ENCODE measurements around the gene CELA1. TPM values are rescaled to one million over a fixed set of nuclear protein-coding genes. Genes with fewer than 3 reads are reported as not detected.

Gene CELA1
- total RNA-seq = not detected in 2 replicates

- Mint-ChIP-seq H3K4me1 (peaks cover 6% of the 10 kb centered on the region), H3K9me3 (no peaks in the 10 kb centered on the region), H3K27ac (no peak within 1 kb of the TSS), H3K36me3 (ENCODE audit: low read depth) (no peaks in the 10 kb centered on the region), H3K27me3 (no peaks in the 10 kb centered on the region), H3K4me3 (no peak within 1 kb of the TSS)
- DNase-seq = no peak
- intact Hi-C loops (cut with micrococcal nuclease) = no loop called here
Observed at GRCh38 chr12:51346581-51346980, at the start of gene CELA1. Gene CELA1, minus strand, starts transcription at chr12:51346679. Its CDS starts 41 bp downstream, at chr12:51346638.

DNA sequence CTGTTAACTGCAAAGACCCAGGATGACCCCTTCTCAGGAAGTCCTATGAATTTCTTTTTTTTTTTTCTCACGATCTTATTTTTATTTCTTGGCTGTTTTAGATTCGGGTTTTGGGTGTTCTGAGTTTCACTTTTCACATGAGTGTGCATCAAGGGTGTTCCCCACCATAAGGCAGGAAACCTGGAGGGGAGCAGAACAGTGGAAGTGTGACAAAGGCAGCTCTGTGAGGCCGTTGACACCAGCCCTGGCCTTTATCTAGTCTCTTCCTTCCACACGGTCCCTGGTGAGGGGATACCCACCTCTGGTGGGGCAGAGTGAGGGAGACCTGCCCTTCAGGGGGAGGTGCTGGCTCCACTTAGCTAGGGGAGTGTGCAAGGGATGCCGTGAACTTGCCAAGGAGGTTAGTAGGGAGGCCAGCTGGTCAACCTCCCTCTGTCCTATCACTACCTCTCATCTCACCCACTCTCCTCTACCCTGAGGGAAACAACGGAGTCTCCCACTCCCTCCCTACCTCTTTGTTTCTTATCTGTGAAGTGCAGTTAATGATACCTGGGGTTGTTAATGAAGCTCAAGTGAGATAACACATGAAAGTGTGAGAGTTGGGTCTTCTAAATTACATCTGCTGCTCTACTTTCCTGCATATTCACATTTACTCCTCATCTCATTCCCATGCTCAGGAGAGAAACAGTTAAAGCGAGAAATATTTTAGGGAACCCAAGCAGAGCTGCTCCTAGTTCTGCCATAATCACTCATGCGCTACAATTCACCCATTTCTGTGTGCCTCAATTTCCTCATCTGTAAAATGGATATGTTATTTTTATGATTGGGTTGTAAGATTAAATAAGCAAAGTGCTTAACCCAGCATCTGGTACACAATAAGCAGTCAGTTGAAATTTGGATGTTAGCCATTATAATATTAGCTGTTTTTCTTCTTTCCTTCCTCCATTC is 49.1 kb upstream of the CELA1 start:
- H3K27ac Mint-ChIP-seq = peak overlapping the region; percentile 51
- peaks cover 11% of the 10 kb centered on the region for H3K27me3 Mint-ChIP-seq
- intact Hi-C loops (cut with micrococcal nuclease) = loop anchor here (10.0 kb wide), 1 partner anchor 579 kb away; no protein-coding TSS in a partner anchor
- H3K4me3 Mint-ChIP-seq = peak overlapping the region; percentile 58
- H3K4me1 Mint-ChIP-seq = peaks cover 45% of the 10 kb centered on the region
- H3K9me3 Mint-ChIP-seq = no peaks in the 10 kb centered on the region
- no peaks in the 10 kb centered on the region for H3K36me3 Mint-ChIP-seq (ENCODE audit: low read depth)
- peak; percentile 84 for DNase-seq

- intact Hi-C loops (cut with micrococcal nuclease) = loop anchor here (10.0 kb wide), 1 partner anchor 581 kb away; no protein-coding TSS in a partner anchor
- Mint-ChIP-seq H3K9me3 (no peaks in the 10 kb centered on the region), H3K4me3 (peak overlapping the region; percentile 78), H3K27ac (peak overlapping the region; percentile 83), H3K4me1 (peaks cover 58% of the 10 kb centered on the region), H3K36me3 (ENCODE audit: low read depth) (no peaks in the 10 kb centered on the region), H3K27me3 (peaks cover 5% of the 10 kb centered on the region)
- DNase-seq = peak; percentile 81
Observed at GRCh38 chr12:51393676-51394545, 47.4 kb upstream of the CELA1 start.

- Mint-ChIP-seq H3K27me3 (peaks cover 2% of the 10 kb centered on the region), H3K4me1 (peaks cover 63% of the 10 kb centered on the region), H3K4me3 (peak overlapping the region; percentile 78), H3K36me3 (ENCODE audit: low read depth) (no peaks in the 10 kb centered on the region), H3K27ac (peak overlapping the region; percentile 85), H3K9me3 (no peaks in the 10 kb centered on the region)
- intact Hi-C loops (cut with micrococcal nuclease) = loop anchor here (10.0 kb wide), 1 partner anchor 582 kb away; no protein-coding TSS in a partner anchor
- peak; percentile 74 for DNase-seq
Observed at GRCh38 chr12:51392556-51393237, 46.2 kb upstream of the CELA1 start.

DNA sequence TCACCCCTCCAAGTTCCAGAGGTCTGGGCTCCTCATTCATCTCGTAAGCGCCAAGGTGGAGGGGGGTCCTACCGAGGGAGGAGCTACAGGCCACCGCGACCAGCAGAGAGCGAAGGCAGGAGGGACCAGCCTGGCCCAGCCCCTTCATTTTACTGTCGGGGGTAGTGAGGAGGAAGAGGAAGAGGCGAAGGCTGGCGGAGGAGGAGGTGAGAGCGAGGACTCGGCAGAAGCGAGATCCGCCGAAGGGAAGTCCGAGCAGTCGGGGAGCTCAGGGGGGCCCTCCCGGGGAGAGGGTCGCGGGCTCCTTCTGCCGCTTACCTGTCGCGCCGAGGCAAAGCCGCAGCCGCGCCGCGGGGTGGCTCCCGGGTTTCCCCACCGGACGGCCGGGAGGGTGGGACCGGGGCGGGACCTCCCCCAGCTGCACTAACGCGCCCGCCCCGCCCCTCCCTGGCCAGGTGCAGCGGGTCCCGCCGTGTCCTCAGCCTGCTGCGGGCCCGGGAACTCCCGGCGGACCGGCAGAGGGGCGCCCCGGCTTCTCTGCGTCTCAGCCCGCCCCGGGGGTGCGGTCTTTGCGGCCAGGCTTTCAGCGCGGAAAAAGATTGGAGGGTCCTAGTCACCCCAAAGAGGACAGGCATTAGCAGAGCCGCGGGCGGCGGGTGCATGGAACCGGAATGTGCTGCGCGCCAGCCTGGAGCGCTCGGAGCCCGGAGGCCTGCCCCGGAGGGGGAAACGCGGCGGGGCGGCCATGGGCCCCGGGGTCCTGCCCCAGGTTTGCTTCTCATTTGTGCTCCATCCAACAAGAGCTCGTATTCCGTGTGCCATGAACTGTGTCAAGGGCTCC is 45.0 kb upstream of the CELA1 start, which contains the start of gene GALNT6:
Gene GALNT6, minus strand, starts transcription at position 124 of the 841 bp plus-strand sequence. CDS start 11,625 bp downstream, outside the sequence.
- Mint-ChIP-seq H3K27ac (peak within 1 kb of the TSS; percentile 87), H3K4me1 (peaks cover 66% of the 10 kb centered on the region), H3K27me3 (no peaks in the 10 kb centered on the region), H3K9me3 (no peaks in the 10 kb centered on the region), H3K36me3 (ENCODE audit: low read depth) (no peaks in the 10 kb centered on the region), H3K4me3 (peak within 1 kb of the TSS; percentile 92)
- intact Hi-C loops (cut with micrococcal nuclease) = loop anchor here (1.0 to 10.0 kb wide), 2 partner anchors 22 to 583 kb away; no protein-coding TSS in a partner anchor
- peak; percentile 91 for DNase-seq

- Mint-ChIP-seq H3K36me3 (ENCODE audit: low read depth) (no peaks in the 10 kb centered on the region), H3K27ac (peak overlapping the region; percentile 87), H3K27me3 (no peaks in the 10 kb centered on the region), H3K4me3 (peak overlapping the region; percentile 92), H3K4me1 (peaks cover 67% of the 10 kb centered on the region), H3K9me3 (no peaks in the 10 kb centered on the region)
- peak; percentile 74 for DNase-seq
- intact Hi-C loops (cut with micrococcal nuclease) = loop anchor here (1.0 to 10.0 kb wide), 2 partner anchors 22 to 584 kb away; no protein-coding TSS in a partner anchor
Observed at GRCh38 chr12:51390891-51391282, 44.4 kb upstream of the CELA1 start.

GRCh38 chr12:51390457-51390856 is 44.0 kb upstream of the CELA1 start:
- intact Hi-C loops (cut with micrococcal nuclease) = loop anchor here (10.0 kb wide), 1 partner anchor 584 kb away; no protein-coding TSS in a partner anchor
- Mint-ChIP-seq H3K27me3 (no peaks in the 10 kb centered on the region), H3K4me1 (peaks cover 64% of the 10 kb centered on the region)

DNA sequence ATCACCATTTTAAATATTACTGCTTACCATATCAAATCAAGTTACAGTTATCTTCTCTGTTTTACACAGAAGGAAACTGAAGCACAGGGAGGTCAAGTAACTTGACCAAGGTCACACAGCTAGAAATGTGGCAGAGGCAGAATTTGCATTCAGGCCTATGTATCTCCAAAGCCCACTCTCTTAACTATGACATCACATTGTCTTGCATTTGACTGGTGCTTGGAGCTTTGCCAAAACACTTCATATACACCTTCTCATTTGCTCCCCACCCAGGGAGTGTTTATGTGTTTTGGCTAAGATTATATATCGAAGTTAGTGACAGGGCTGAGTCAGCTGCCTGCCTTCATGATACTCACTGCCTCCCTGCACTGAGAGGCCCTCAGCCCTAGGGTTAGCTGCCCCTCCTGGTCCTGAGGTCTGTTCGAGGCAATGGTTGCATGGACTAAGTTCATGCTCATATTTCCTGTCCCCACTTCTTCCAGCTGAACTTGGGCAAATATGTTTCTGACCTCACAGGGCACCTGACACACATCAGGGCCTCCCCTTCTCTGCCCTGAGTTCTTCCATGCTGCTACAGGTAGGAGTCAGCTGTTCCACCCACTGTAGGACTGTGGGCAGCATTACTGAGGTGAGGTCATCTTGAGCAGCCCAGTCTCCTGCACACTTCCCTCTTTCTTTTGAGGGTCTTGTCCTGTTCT is 43.0 kb upstream of the CELA1 start:
- peaks cover 55% of the 10 kb centered on the region for H3K4me1 Mint-ChIP-seq
- peak overlapping the region; percentile 26 for H3K27ac Mint-ChIP-seq
- H3K9me3 Mint-ChIP-seq = no peaks in the 10 kb centered on the region
- H3K27me3 Mint-ChIP-seq = no peaks in the 10 kb centered on the region
- peaks cover 1% of the 10 kb centered on the region for H3K36me3 Mint-ChIP-seq (ENCODE audit: low read depth)
- no peak for DNase-seq
- intact Hi-C loops (cut with micrococcal nuclease) = no loop called here
- no peak overlapping the region for H3K4me3 Mint-ChIP-seq

More at GRCh38 chr12:51390457-51390856, 44.0 kb upstream of the CELA1 start:
- Mint-ChIP-seq H3K36me3 (ENCODE audit: low read depth) (peaks cover 1% of the 10 kb centered on the region), H3K9me3 (no peaks in the 10 kb centered on the region), H3K27ac (peak overlapping the region; percentile 87), H3K4me3 (peak overlapping the region; percentile 92)
- no peak for DNase-seq

DNA sequence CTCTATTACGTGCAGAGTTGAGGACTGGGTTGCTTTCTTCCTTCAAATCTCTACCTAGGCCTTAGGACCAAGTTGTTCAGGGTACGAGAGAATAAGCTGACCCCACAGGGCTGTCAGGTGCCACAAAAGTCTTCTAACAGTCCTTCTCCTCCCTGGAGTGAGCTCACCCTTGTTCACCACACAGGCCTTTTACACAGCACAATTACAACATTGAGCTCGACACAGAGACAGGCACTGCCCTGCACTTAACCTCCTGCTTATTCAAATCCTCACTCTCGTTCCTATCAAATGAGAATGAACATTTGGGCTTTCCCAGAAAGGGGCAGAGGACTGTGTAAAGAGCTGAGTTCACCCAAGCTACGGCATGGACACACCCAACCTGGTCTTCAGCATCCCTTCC is 42.4 kb upstream of the CELA1 start:
- H3K27ac Mint-ChIP-seq = no peak overlapping the region
- H3K4me3 Mint-ChIP-seq = no peak overlapping the region
- peaks cover 52% of the 10 kb centered on the region for H3K4me1 Mint-ChIP-seq
- no peaks in the 10 kb centered on the region for H3K27me3 Mint-ChIP-seq
- H3K9me3 Mint-ChIP-seq = no peaks in the 10 kb centered on the region
- no peak for DNase-seq
- H3K36me3 Mint-ChIP-seq (ENCODE audit: low read depth) = peaks cover 1% of the 10 kb centered on the region
- intact Hi-C loops (cut with micrococcal nuclease) = no loop called here

- peaks cover 4% of the 10 kb centered on the region for H3K36me3 Mint-ChIP-seq (ENCODE audit: low read depth)
- H3K27ac Mint-ChIP-seq = no peak overlapping the region
- no peaks in the 10 kb centered on the region for H3K27me3 Mint-ChIP-seq
- DNase-seq = no peak
- H3K9me3 Mint-ChIP-seq = no peaks in the 10 kb centered on the region
- intact Hi-C loops (cut with micrococcal nuclease) = no loop called here
- no peak overlapping the region for H3K4me3 Mint-ChIP-seq
- H3K4me1 Mint-ChIP-seq = peaks cover 52% of the 10 kb centered on the region
Observed at GRCh38 chr12:51388069-51388799, 41.8 kb upstream of the CELA1 start.

- intact Hi-C loops (cut with micrococcal nuclease) = no loop called here
- H3K27me3 Mint-ChIP-seq = no peaks in the 10 kb centered on the region
- no peak overlapping the region for H3K27ac Mint-ChIP-seq
- H3K4me3 Mint-ChIP-seq = no peak overlapping the region
- no peak for DNase-seq
- H3K9me3 Mint-ChIP-seq = no peaks in the 10 kb centered on the region
- peaks cover 11% of the 10 kb centered on the region for H3K36me3 Mint-ChIP-seq (ENCODE audit: low read depth)
- peaks cover 59% of the 10 kb centered on the region for H3K4me1 Mint-ChIP-seq
Observed at GRCh38 chr12:51386351-51386750, 39.9 kb upstream of the CELA1 start.
